SH-SY5Y (cell line): ENCODE measurements around the gene LCE3E.

Experiments used
- GATA2 ChIP-seq: IDR thresholded peaks from 2 replicates; pipeline ENCODE4 v1.6.1; 2011; ENCODE audit warnings: mild to moderate bottlenecking, low read depth, low read length
- GATA3 ChIP-seq: IDR thresholded peaks from 2 replicates; pipeline ENCODE4 v1.6.1; 2011; ENCODE audit warnings: low read depth, mild to moderate bottlenecking, low read length, moderate library complexity

GRCh38 chr1:152535774-152536173 is 30.8 kb downstream of the LCE3E start:
- TF ChIP-seq GATA2 (no peak), GATA3 (no peak)
